Uterus (tissue), 4 donors: ENCODE results near the gene MOB4. TPM values are rescaled to one million over a fixed set of nuclear protein-coding genes. Genes with fewer than 3 reads are reported as not detected.

Experiments
- DNase-seq, 2 donors: peaks; one replicate each; pipeline ENCODE4 v3.0.0-alpha.2; 2019 to 2020
- H3K27ac ChIP-seq, 2 donors: fragments of 200-600 bp; sonication (generic); 1 replicate in 1 of 2; 2 replicates in 1 of 2; pipeline ENCODE4 v1.5.1; 2016 to 2018
- H3K27me3 ChIP-seq, 2 donors: fragments of 200-600 bp; sonication (generic); one replicate each; pipeline ENCODE4 v1.5.1; 2018 to 2019; ENCODE audit warnings: control low read depth in 1 of 2
- H3K36me3 ChIP-seq, 2 donors: fragments of 200-600 bp; sonication (generic); one replicate each; pipeline ENCODE4 v1.5.1; 2019; ENCODE audit warnings: control low read depth in 1 of 2
- H3K4me1 ChIP-seq, 2 donors: fragments of 200-600 bp; sonication (generic); one replicate each; pipeline ENCODE4 v1.5.1; 2018 to 2019; ENCODE audit warnings: control low read depth in 1 of 2
- H3K4me3 ChIP-seq, 2 donors: fragments of 200-600 bp; sonication (generic); 1 replicate in 1 of 2; 2 replicates in 1 of 2; pipeline ENCODE4 v1.5.1; 2018 to 2019; ENCODE audit warnings: mild to moderate bottlenecking in 1 of 2
- H3K9me3 ChIP-seq, 2 donors: fragments of 200-600 bp; sonication (generic); one replicate each; pipeline ENCODE4 v1.5.1; 2019; ENCODE audit warnings: control low read depth in 1 of 2
- CTCF ChIP-seq, 4 experiments: fragments of 200-600 bp in 2 of 4; fragments of 450-650 bp in 2 of 4; sonication (generic) in 2 of 4; IDR thresholded peaks; one replicate each; pipeline ENCODE4 v1.5.1; 2016 to 2019; ENCODE audit warnings: antibody characterized with exemption in 4 of 4, mild to moderate bottlenecking in 2 of 4, moderate library complexity in 1 of 4
- POLR2A ChIP-seq, 2 donors: fragments of 450-650 bp; IDR thresholded peaks; one replicate each; pipeline ENCODE4 v1.6.1; 2016; ENCODE audit warnings: antibody characterized with exemption in 2 of 2, mild to moderate bottlenecking in 1 of 2, moderate library complexity in 1 of 2
- intact Hi-C: fragments of 100-400 bp; cut with DNase I; formaldehyde crosslinking; loops from one replicate; pipeline ENCODE4 v1.15.1; 2023; ENCODE audit warnings: low total_unique reads
- total RNA-seq, 4 donors: library from RNA; depleted of rRNA in 3 of 4; stranded (reverse); fragments of >200 nt in 3 of 4; gene quantifications; one replicate each; pipeline versions ENCODE4 v1.1.0 to v1.2.4, GENCODE V29; 2014 to 2023
- donor health status: DM: yes; HTN: yes; CAD: no.

MOB4 gene
- total RNA-seq, 4 donors from 2014 or later: 23.3 to 58.6 (median 43.0) TPM

GRCh38 chr2:197513915-197514314 is 2.0 kb upstream of the MOB4 start:
- TF ChIP-seq POLR2A (IDR thresholded peaks at IDR 0.05) (no peak), CTCF (IDR thresholded peaks at IDR 0.05) (no peak)
- intact Hi-C loops: no loop called here
- Histone ChIP-seq H3K4me1 (peaks cover 0 to 5% of the 10 kb centered on the region in 2 donors), H3K9me3 (no peaks in the 10 kb centered on the region), H3K36me3 (no peaks in the 10 kb centered on the region), H3K27me3 (no peaks in the 10 kb centered on the region), H3K4me3 (no peak overlapping the region), H3K27ac (no peak overlapping the region)
- DNase-seq: no peak

- Histone ChIP-seq H3K4me3 (peak overlapping the region in 1 of 2 donors; percentile 80), H3K36me3 (no peaks in the 10 kb centered on the region), H3K9me3 (no peaks in the 10 kb centered on the region), H3K27me3 (no peaks in the 10 kb centered on the region), H3K4me1 (peaks cover 0 to 5% of the 10 kb centered on the region in 2 donors), H3K27ac (peak overlapping the region; percentile 83 to 97)
- no peak for DNase-seq
- no peak for TF ChIP-seq CTCF (IDR thresholded peaks at IDR 0.05)
- TF ChIP-seq POLR2A (IDR thresholded peaks at IDR 0.05): no peak
- intact Hi-C loops: no loop called here
Observed at GRCh38 chr2:197514754-197515153, 1.1 kb upstream of the MOB4 start.

- intact Hi-C loops: no loop called here
- H3K4me1 ChIP-seq: peaks cover 0 to 5% of the 10 kb centered on the region in 2 donors
Observed at GRCh38 chr2:197515315-197515738, 539 bp upstream of the MOB4 start.

GRCh38 chr2:197516393-197516761 is 511 bp downstream of the MOB4 start:
- Histone ChIP-seq H3K27me3 (no peaks in the 10 kb centered on the region), H3K9me3 (no peaks in the 10 kb centered on the region), H3K4me1 (peaks cover 0 to 5% of the 10 kb centered on the region in 2 donors), H3K36me3 (no peaks in the 10 kb centered on the region), H3K27ac (peak overlapping the region; percentile 83 to 97), H3K4me3 (peak overlapping the region; percentile 65 to 80)
- intact Hi-C loops: no loop called here
- no peak for DNase-seq
- no peak for TF ChIP-seq POLR2A (IDR thresholded peaks at IDR 0.05)
- no peak for TF ChIP-seq CTCF (IDR thresholded peaks at IDR 0.05)

More at GRCh38 chr2:197515315-197515738, 539 bp upstream of the MOB4 start:
- H3K27ac ChIP-seq: peak overlapping the region; percentile 83 to 97
- no peaks in the 10 kb centered on the region for H3K27me3 ChIP-seq
- TF ChIP-seq POLR2A (IDR thresholded peaks at IDR 0.05): no peak
- TF ChIP-seq CTCF (IDR thresholded peaks at IDR 0.05): no peak
- peak overlapping the region; percentile 65 to 80 for H3K4me3 ChIP-seq
- no peaks in the 10 kb centered on the region for H3K9me3 ChIP-seq
- no peaks in the 10 kb centered on the region for H3K36me3 ChIP-seq
- DNase-seq: no peak

GRCh38 chr2:197517150-197517549 is 1.3 kb downstream of the MOB4 start:
- H3K4me1 ChIP-seq: peaks cover 0 to 5% of the 10 kb centered on the region in 2 donors
- H3K27me3 ChIP-seq: no peaks in the 10 kb centered on the region
- TF ChIP-seq CTCF (IDR thresholded peaks at IDR 0.05) (no peak), POLR2A (IDR thresholded peaks at IDR 0.05) (no peak)
- peak overlapping the region in 1 of 2 donors; percentile 80 for H3K4me3 ChIP-seq
- H3K36me3 ChIP-seq: no peaks in the 10 kb centered on the region
- peak overlapping the region; percentile 83 to 97 for H3K27ac ChIP-seq
- no peak for DNase-seq
- intact Hi-C loops: no loop called here
- H3K9me3 ChIP-seq: no peaks in the 10 kb centered on the region
